HL-60 (cell line): ENCODE results near the gene GNG7.

ENCODE experiments used
- POLR2AphosphoS5 ChIP-seq: IDR thresholded peaks from 2 replicates; pipeline ENCODE4 v1.6.1; 2012; ENCODE audit warnings: low read depth
- REST ChIP-seq: IDR thresholded peaks from 2 replicates; pipeline ENCODE4 v1.6.1; 2012; ENCODE audit warnings: low read depth; ENCODE audit not compliant: insufficient replicate concordance
- TF ChIP-seq, protein P1 (sequence below): IDR thresholded peaks from one replicate; pipeline ENCODE4 v1.5.1; 2011; ENCODE audit warnings: low read length, control low read depth, inconsistent platforms; ENCODE audit not compliant: insufficient read depth

- TF ChIP-seq, protein P1, sequence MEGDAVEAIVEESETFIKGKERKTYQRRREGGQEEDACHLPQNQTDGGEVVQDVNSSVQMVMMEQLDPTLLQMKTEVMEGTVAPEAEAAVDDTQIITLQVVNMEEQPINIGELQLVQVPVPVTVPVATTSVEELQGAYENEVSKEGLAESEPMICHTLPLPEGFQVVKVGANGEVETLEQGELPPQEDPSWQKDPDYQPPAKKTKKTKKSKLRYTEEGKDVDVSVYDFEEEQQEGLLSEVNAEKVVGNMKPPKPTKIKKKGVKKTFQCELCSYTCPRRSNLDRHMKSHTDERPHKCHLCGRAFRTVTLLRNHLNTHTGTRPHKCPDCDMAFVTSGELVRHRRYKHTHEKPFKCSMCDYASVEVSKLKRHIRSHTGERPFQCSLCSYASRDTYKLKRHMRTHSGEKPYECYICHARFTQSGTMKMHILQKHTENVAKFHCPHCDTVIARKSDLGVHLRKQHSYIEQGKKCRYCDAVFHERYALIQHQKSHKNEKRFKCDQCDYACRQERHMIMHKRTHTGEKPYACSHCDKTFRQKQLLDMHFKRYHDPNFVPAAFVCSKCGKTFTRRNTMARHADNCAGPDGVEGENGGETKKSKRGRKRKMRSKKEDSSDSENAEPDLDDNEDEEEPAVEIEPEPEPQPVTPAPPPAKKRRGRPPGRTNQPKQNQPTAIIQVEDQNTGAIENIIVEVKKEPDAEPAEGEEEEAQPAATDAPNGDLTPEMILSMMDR, result no peak
- TF ChIP-seq POLR2AphosphoS5 (no peak), REST (no peak)
Measured at GRCh38 chr19:2727640-2727944, 25.1 kb upstream of the GNG7 start.
